Endothelial cell of umbilical vein (primary cell): ENCODE data around the gene MED7. TPM values are rescaled to one million over a fixed set of nuclear protein-coding genes. Genes with fewer than 3 reads are reported as not detected.

Experiments used
- BruUV-seq: library from RNA; stranded (reverse); fragments of 400-500 nt; replicated peaks from 2 replicates; lab custom pipeline; 2021; lab: Mats Ljungman, UMichigan
- CTCF ChIA-PET: fragments of 300-600, 350-600 bp; sonication (Branson Sonifier 250); formaldehyde crosslinking; loops from one replicate; lab custom pipeline; 2021; ENCODE audit warnings: antibody characterized with exemption, inconsistent platforms; lab: Charles Lee
- POLR2A ChIA-PET: fragments of 300-600, 350-600 bp; sonication (Branson Sonifier 250); formaldehyde crosslinking; loops from one replicate; lab custom pipeline; 2021; ENCODE audit warnings: antibody characterized with exemption, inconsistent platforms; lab: Charles Lee
- DNase-seq: peaks from one replicate; pipeline ENCODE4 v3.0.0-alpha.2; 2011; ENCODE audit warnings: low read depth, low spot score
- FAIRE-seq: peaks from 2 replicates; lab custom pipeline; 2011; peaks lifted over from hg19 to GRCh38; lab: Jason Lieb, UNC
- H2AFZ ChIP-seq: 2 replicates; pipeline ENCODE4 v1.6.0; 2012; ENCODE audit warnings: low read depth, low read length, control low read depth, inconsistent platforms
- H3K27ac ChIP-seq: 2 replicates; pipeline ENCODE4 v1.5.1; 2011; ENCODE audit warnings: low read depth, mild to moderate bottlenecking, control low read depth, low read length, moderate library complexity; ENCODE audit not compliant: insufficient read depth
- H3K27me3 ChIP-seq, 2 experiments: 2 replicates each; pipeline versions ENCODE4 v1.6.0 to v1.6.1; 2011; ENCODE audit warnings: low read length in 2 of 2, mixed read lengths in 1 of 2; ENCODE audit not compliant: control insufficient read depth in 2 of 2, insufficient read depth in 2 of 2
- H3K36me3 ChIP-seq, 2 experiments: 2 replicates in 1 of 2; 3 replicates in 1 of 2; pipeline ENCODE4 v1.5.1; 2011; ENCODE audit warnings: low read length in 2 of 2, mild to moderate bottlenecking in 1 of 2, moderate library complexity in 1 of 2; ENCODE audit not compliant: control insufficient read depth in 2 of 2, insufficient read depth in 2 of 2; ENCODE audit errors: extremely low read depth in 1 of 2
- H3K4me1 ChIP-seq: 3 replicates; pipeline ENCODE4 v1.5.1; 2011; ENCODE audit warnings: mild to moderate bottlenecking, low read length; ENCODE audit not compliant: control insufficient read depth, insufficient read depth; ENCODE audit errors: extremely low read depth
- H3K4me2 ChIP-seq: 2 replicates; pipeline ENCODE4 v1.6.1; 2011; ENCODE audit warnings: low read length, control low read depth, mixed read lengths; ENCODE audit not compliant: insufficient read depth
- H3K4me3 ChIP-seq, 3 experiments: fragments of 200-600 bp in 1 of 3; sonication (generic), shearing (Covaris generic) in 1 of 3; replicated peaks in 1 of 3; 2 replicates each; pipeline ENCODE4 v1.5.1; 2011 to 2016; ENCODE audit warnings: control low read depth in 3 of 3, low read length in 3 of 3, mild to moderate bottlenecking in 2 of 3, inconsistent platforms in 1 of 3, low read depth in 1 of 3, moderate library complexity in 1 of 3; ENCODE audit not compliant: insufficient read depth in 1 of 3
- H3K79me2 ChIP-seq: 2 replicates; pipeline ENCODE4 v1.6.0; 2012; ENCODE audit warnings: low read length, inconsistent platforms; ENCODE audit not compliant: control insufficient read depth, insufficient read depth
- H3K9ac ChIP-seq: replicated peaks from 2 replicates; pipeline ENCODE3; 2011; ENCODE audit warnings: low read length, control low read depth; ENCODE audit not compliant: insufficient read depth; ENCODE audit errors: extremely low read depth
- H3K9me1 ChIP-seq: replicated peaks from 3 replicates; pipeline ENCODE4 v1.6.0; 2011; ENCODE audit warnings: mild to moderate bottlenecking, low read length; ENCODE audit not compliant: control insufficient read depth, insufficient read depth; ENCODE audit errors: extremely low read depth
- H3K9me3 ChIP-seq: replicated peaks from 2 replicates; pipeline ENCODE4 v1.5.1; 2012; ENCODE audit warnings: low read length, inconsistent platforms; ENCODE audit not compliant: control insufficient read depth, insufficient read depth
- H4K20me1 ChIP-seq: replicated peaks from 2 replicates; pipeline ENCODE3; 2011; ENCODE audit warnings: mild to moderate bottlenecking, low read length; ENCODE audit not compliant: control insufficient read depth, insufficient read depth; ENCODE audit errors: extremely low read depth
- EZH2 ChIP-seq: IDR thresholded peaks from 2 replicates; pipeline ENCODE4 v1.6.1; 2012; ENCODE audit warnings: borderline replicate concordance, low read depth, mild to moderate bottlenecking, moderate library complexity, low read length, inconsistent platforms; ENCODE audit not compliant: severe bottlenecking
- FOS ChIP-seq: IDR thresholded peaks from 2 replicates; pipeline ENCODE4 v1.6.1; 2011; ENCODE audit warnings: mild to moderate bottlenecking, low read length, moderate library complexity, borderline replicate concordance; ENCODE audit not compliant: insufficient read depth
- GATA2 ChIP-seq: IDR thresholded peaks from 2 replicates; pipeline ENCODE4 v1.7.0; 2011; ENCODE audit warnings: low read depth, mild to moderate bottlenecking, moderate library complexity, mixed read lengths, low read length; ENCODE audit not compliant: insufficient read length, insufficient read depth
- JUN ChIP-seq: IDR thresholded peaks from 2 replicates; pipeline ENCODE4 v1.6.1; 2011; ENCODE audit warnings: borderline replicate concordance, low read depth; ENCODE audit not compliant: insufficient read length, insufficient read depth
- MYC ChIP-seq: IDR thresholded peaks from one replicate; pipeline ENCODE4 v1.6.1; 2011; ENCODE audit warnings: mild to moderate bottlenecking, low read depth, low read length
- POLR2A ChIP-seq: IDR thresholded peaks from 2 replicates; pipeline ENCODE4 v1.6.1; 2012; ENCODE audit warnings: low read depth, mild to moderate bottlenecking, control low read depth, low read length
- POLR2AphosphoS5 ChIP-seq: IDR thresholded peaks from 2 replicates; pipeline ENCODE4 v1.6.1; 2012; ENCODE audit warnings: low read depth, mild to moderate bottlenecking, control low read depth, low read length, moderate library complexity; ENCODE audit not compliant: insufficient read depth
- dilution Hi-C: fragments of 300-500 bp; cut with MboI; formaldehyde crosslinking; loops from one replicate; pipeline ENCODE4 v1.15.0; 2019; ENCODE audit warnings: low sequenced_read_pairs; ENCODE audit not compliant: extremely low pct_ligation_motif_present
- intact Hi-C: fragments of 100-400 bp; cut with micrococcal nuclease; formaldehyde crosslinking; loops from one replicate; pipeline ENCODE4 v1.10.0; 2022
- polyA plus RNA-seq, 4 experiments: library from polyadenylated mRNA; depleted of rRNA in 3 of 4; stranded (reverse) in 3 of 4; unstranded in 1 of 4; fragments of >200 nt; gene quantifications; 2 replicates each; pipeline versions ENCODE4 v1.2.1 to v1.2.3, GENCODE V29; 2011 to 2012; ENCODE audit warnings: missing spikeins in 1 of 4
- total RNA-seq: library from RNA; stranded (reverse); gene quantifications from 2 replicates; pipeline ENCODE4 v1.2.3, GENCODE V29; 2021
- TF ChIP-seq, protein P1 (sequence below), 2 donors: IDR thresholded peaks; 1 replicate in 1 of 2; 2 replicates in 1 of 2; pipeline ENCODE4 v1.5.1; 2011; ENCODE audit warnings: low read length in 2 of 2, mild to moderate bottlenecking in 2 of 2, moderate library complexity in 2 of 2, control low read depth in 1 of 2, inconsistent platforms in 1 of 2, low read depth in 1 of 2; ENCODE audit not compliant: insufficient read depth in 1 of 2; ENCODE audit errors: extremely low read depth in 1 of 2
- TF ChIP-seq, protein P2 (sequence below): IDR thresholded peaks from 2 replicates; pipeline ENCODE4 v1.6.1; 2011; ENCODE audit not compliant: insufficient read depth, insufficient read length

The MED7 gene
- total and polyA plus RNA-seq, 2 donors (not counting 3 experiments of a cell fraction or from before 2014, with no cell fraction given): 4.3 to 9.2 TPM

GRCh38 chr5:157115012-157115411, 27.7 kb downstream of the MED7 start:
- CTCF ChIA-PET: no interaction called here
- no peaks in the 10 kb centered on the region for H3K27me3 ChIP-seq
- H2AFZ ChIP-seq: no peak overlapping the region
- no peaks in the 10 kb centered on the region for H4K20me1 ChIP-seq
- no peaks in the 10 kb centered on the region for H3K9me3 ChIP-seq
- no peak for DNase-seq
- H3K4me3 ChIP-seq: no peak overlapping the region
- intact Hi-C loops: no loop called here
- no peak overlapping the region for H3K27ac ChIP-seq
- no peaks in the 10 kb centered on the region for H3K9me1 ChIP-seq
- TF ChIP-seq FOS (no peak), POLR2A (no peak), MYC (no peak), GATA2 (no peak)
- FAIRE-seq: no peak
- no peaks in the 10 kb centered on the region for H3K36me3 ChIP-seq
- H3K79me2 ChIP-seq: no peaks in the 10 kb centered on the region
- H3K4me1 ChIP-seq: no peaks in the 10 kb centered on the region
- BruUV-seq: no TSS peak
- dilution Hi-C loops: no loop called here
- H3K4me2 ChIP-seq: no peak overlapping the region
- no peak overlapping the region for H3K9ac ChIP-seq
- POLR2A ChIA-PET: no interaction called here

- Histone ChIP-seq H3K4me3 (no peak overlapping the region), H3K36me3 (no peaks in the 10 kb centered on the region), H3K27me3 (no peaks in the 10 kb centered on the region), H3K79me2 (no peaks in the 10 kb centered on the region), H3K4me2 (no peak overlapping the region), H3K9me1 (no peaks in the 10 kb centered on the region), H4K20me1 (no peaks in the 10 kb centered on the region), H2AFZ (no peak overlapping the region), H3K9me3 (no peaks in the 10 kb centered on the region), H3K9ac (no peak overlapping the region), H3K4me1 (no peaks in the 10 kb centered on the region), H3K27ac (no peak overlapping the region)
- CTCF ChIA-PET: no interaction called here
- dilution Hi-C loops (no loop called here), intact Hi-C loops (no loop called here)
- DNase-seq: no peak
- FAIRE-seq: no peak
- POLR2A ChIA-PET: no interaction called here
- no peak for TF ChIP-seq JUN
- no peak for TF ChIP-seq EZH2
- no peak for TF ChIP-seq POLR2AphosphoS5
- no peak for TF ChIP-seq POLR2A
- no peak for TF ChIP-seq MYC
- TF ChIP-seq, protein P1, sequence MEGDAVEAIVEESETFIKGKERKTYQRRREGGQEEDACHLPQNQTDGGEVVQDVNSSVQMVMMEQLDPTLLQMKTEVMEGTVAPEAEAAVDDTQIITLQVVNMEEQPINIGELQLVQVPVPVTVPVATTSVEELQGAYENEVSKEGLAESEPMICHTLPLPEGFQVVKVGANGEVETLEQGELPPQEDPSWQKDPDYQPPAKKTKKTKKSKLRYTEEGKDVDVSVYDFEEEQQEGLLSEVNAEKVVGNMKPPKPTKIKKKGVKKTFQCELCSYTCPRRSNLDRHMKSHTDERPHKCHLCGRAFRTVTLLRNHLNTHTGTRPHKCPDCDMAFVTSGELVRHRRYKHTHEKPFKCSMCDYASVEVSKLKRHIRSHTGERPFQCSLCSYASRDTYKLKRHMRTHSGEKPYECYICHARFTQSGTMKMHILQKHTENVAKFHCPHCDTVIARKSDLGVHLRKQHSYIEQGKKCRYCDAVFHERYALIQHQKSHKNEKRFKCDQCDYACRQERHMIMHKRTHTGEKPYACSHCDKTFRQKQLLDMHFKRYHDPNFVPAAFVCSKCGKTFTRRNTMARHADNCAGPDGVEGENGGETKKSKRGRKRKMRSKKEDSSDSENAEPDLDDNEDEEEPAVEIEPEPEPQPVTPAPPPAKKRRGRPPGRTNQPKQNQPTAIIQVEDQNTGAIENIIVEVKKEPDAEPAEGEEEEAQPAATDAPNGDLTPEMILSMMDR (IDR thresholded peaks at IDR 0.05; ENCODE audit: extremely low read depth in 1 of 2, insufficient read depth in 1 of 2, low read depth in 1 of 2, low read length in 2 of 2): no peak
- TF ChIP-seq FOS: no peak
- TF ChIP-seq, protein P2, sequence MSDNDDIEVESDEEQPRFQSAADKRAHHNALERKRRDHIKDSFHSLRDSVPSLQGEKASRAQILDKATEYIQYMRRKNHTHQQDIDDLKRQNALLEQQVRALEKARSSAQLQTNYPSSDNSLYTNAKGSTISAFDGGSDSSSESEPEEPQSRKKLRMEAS: no peak
- no peak for TF ChIP-seq GATA2
- BruUV-seq: no TSS peak
These were observed 29.7 kb downstream of the MED7 start for GRCh38 chr5:157113002-157113401.
